HUES64 (cell line): ENCODE data around the gene PCCA.
"Not testable (repeated sequence)": the region's sequence is repeated elsewhere in the genome, so short reads cannot be mapped to it uniquely, and the experiment has no call there.

Experiments
- H3K27ac ChIP-seq: 2 replicates; pipeline ENCODE4 v1.7.0; 2013; ENCODE audit warnings: low read depth, low read length, inconsistent platforms
- H3K27me3 ChIP-seq: 2 replicates; pipeline ENCODE4 v1.6.1; 2013; ENCODE audit warnings: mild to moderate bottlenecking, low read length; ENCODE audit not compliant: insufficient read depth
- H3K36me3 ChIP-seq: 2 replicates; pipeline ENCODE4 v1.6.1; 2013; ENCODE audit warnings: mild to moderate bottlenecking, low read length; ENCODE audit not compliant: insufficient read depth
- H3K4me1 ChIP-seq: 2 replicates; pipeline ENCODE4 v1.6.1; 2013; ENCODE audit warnings: mild to moderate bottlenecking, low read length, moderate library complexity; ENCODE audit not compliant: insufficient read depth
- H3K4me3 ChIP-seq: 2 replicates; pipeline ENCODE4 v1.5.1; 2013; ENCODE audit warnings: mild to moderate bottlenecking, low read length, moderate library complexity
- H3K9ac ChIP-seq: 2 replicates; pipeline ENCODE4 v1.6.1; 2013; ENCODE audit warnings: mild to moderate bottlenecking, low read depth, low read length
- H3K9me3 ChIP-seq: 2 replicates; pipeline ENCODE4 v1.6.1; 2013; ENCODE audit warnings: low read depth, low read length; ENCODE audit not compliant: insufficient read depth
- WGBS: fragments of 150-250, 120-280 bp; methylation state at CpG from one replicate; pipeline ENCODE4 v1.1.7; 2013; ENCODE audit warnings: missing lambda C conversion rate; 5-methylcytosine and 5-hydroxymethylcytosine counted together

PCCA gene

GRCh38 chr13:100163375-100163774 is 74.5 kb downstream of the PCCA start:
- H3K9me3 ChIP-seq = no peaks in the 10 kb centered on the region
- H3K9ac ChIP-seq = no peak overlapping the region
- no peak overlapping the region for H3K27ac ChIP-seq
- H3K4me1 ChIP-seq = peaks cover 10% of the 10 kb centered on the region
- WGBS = 100% methylated on average over 1 of the region's 1 CpG
- H3K36me3 ChIP-seq = peaks cover 3% of the 10 kb centered on the region; the same call in 1 of the 2 replicates
- no peaks in the 10 kb centered on the region for H3K27me3 ChIP-seq
- no peak overlapping the region for H3K4me3 ChIP-seq

DNA sequence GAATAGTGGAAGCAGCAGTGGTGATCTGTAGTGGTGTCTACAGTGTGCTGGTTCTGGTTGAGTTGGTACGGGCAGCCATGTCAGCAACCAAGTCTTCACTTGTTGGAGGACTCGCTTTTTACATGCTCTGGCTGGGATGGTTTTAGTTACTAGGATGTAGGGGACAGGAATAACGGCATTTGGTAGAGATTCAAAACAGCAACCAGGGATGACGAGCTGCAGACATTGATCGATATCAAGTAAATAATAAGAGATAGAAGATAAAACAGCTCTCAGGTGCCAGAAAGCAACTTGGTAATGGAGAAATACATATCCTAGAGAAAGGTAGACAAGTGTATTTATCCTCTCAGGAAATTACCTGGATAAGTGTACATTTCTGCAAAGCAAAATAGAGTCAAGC is 84.3 kb downstream of the PCCA start:
- no peaks in the 10 kb centered on the region; the same call in 1 of the 2 replicates for H3K36me3 ChIP-seq
- H3K4me1 ChIP-seq = peaks cover 40% of the 10 kb centered on the region
- H3K9me3 ChIP-seq = peaks cover 2% of the 10 kb centered on the region; the same call in 1 of the 2 replicates
- H3K27ac ChIP-seq = no peak overlapping the region
- H3K4me3 ChIP-seq = no peak overlapping the region
- no peaks in the 10 kb centered on the region for H3K27me3 ChIP-seq
- WGBS = 82% methylated on average over 5 of the region's 5 CpGs
- H3K9ac ChIP-seq = no peak overlapping the region

GRCh38 chr13:100174455-100174854 is 85.6 kb downstream of the PCCA start:
- not testable (repeated sequence) for H3K36me3 ChIP-seq, H3K9ac ChIP-seq
- WGBS = 98% methylated on average over 4 of the region's 4 CpGs

DNA sequence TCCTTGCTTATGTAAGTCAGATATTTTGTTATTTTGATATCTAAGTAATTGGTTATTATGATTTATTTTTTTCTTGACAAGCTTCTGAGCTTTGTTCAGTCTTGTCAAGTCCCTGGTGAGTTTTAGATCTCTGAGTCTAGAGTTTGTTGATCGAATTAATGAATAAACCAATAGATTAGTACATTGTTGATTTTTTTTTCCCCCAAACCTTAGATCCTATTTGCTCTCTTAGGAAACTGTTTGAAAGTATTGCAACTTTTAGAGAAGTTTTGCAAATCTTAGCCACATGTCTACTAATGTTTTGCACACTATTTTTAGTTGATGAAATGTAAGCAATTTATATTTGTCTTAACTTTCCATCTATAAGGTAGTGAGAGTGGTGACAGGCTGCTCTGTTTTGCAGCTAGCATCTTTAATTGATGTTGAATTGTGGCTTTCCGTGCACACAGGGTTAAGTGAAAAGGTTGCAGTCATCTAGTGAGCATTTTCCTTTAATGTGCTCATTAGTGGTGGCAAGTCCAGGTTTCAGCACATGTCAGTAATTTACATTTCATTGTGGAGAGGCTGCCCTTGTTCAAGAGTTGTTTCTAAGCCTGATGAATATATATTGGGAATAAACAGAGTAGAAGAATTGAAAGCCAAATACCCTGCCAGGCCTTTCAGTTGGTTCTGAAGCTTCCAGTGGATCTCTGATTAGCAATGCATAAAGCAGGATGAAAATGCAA is 86.3 kb downstream of the PCCA start:
- Histone ChIP-seq H3K27ac (peak overlapping the region; percentile 65; the same call in 1 of the 2 replicates), H3K27me3 (no peaks in the 10 kb centered on the region), H3K9ac (peak overlapping the region; percentile 14; the same call in 1 of the 2 replicates), H3K36me3 (no peaks in the 10 kb centered on the region; the same call in 1 of the 2 replicates), H3K4me3 (no peak overlapping the region), H3K9me3 (peaks cover 2% of the 10 kb centered on the region; the same call in 1 of the 2 replicates), H3K4me1 (peaks cover 46% of the 10 kb centered on the region)
- 42% methylated on average over 2 of the region's 2 CpGs for WGBS

More at GRCh38 chr13:100174455-100174854, 85.6 kb downstream of the PCCA start:
- H3K4me1 ChIP-seq = peaks cover 44% of the 10 kb centered on the region
- H3K27ac ChIP-seq, H3K27me3 ChIP-seq, H3K9me3 ChIP-seq, H3K4me3 ChIP-seq: not testable (repeated sequence)

GRCh38 chr13:100175803-100176182 is 86.9 kb downstream of the PCCA start:
- no peaks in the 10 kb centered on the region for H3K27me3 ChIP-seq
- peaks cover 2% of the 10 kb centered on the region; the same call in 1 of the 2 replicates for H3K9me3 ChIP-seq
- H3K4me3 ChIP-seq = no peak overlapping the region
- H3K27ac ChIP-seq = peak overlapping the region; percentile 65
- H3K4me1 ChIP-seq = peaks cover 46% of the 10 kb centered on the region
- peak overlapping the region; percentile 14; the same call in 1 of the 2 replicates for H3K9ac ChIP-seq
- WGBS = 30% methylated on average over 5 of the region's 5 CpGs
- no peaks in the 10 kb centered on the region; the same call in 1 of the 2 replicates for H3K36me3 ChIP-seq

- no peaks in the 10 kb centered on the region; the same call in 1 of the 2 replicates for H3K36me3 ChIP-seq
- H3K4me1 ChIP-seq = peaks cover 46% of the 10 kb centered on the region
- H3K27me3 ChIP-seq = no peaks in the 10 kb centered on the region
- WGBS = 62% methylated on average over 2 of the region's 2 CpGs
- no peak overlapping the region for H3K9ac ChIP-seq
- peaks cover 2% of the 10 kb centered on the region; the same call in 1 of the 2 replicates for H3K9me3 ChIP-seq
- H3K4me3 ChIP-seq = no peak overlapping the region
- peak overlapping the region; percentile 2; the same call in 1 of the 2 replicates for H3K27ac ChIP-seq
These were observed 88.0 kb downstream of the PCCA start for GRCh38 chr13:100176801-100177400.

GRCh38 chr13:100178309-100178708 is 89.4 kb downstream of the PCCA start:
- Histone ChIP-seq H3K36me3 (no peaks in the 10 kb centered on the region; the same call in 1 of the 2 replicates), H3K4me1 (peaks cover 54% of the 10 kb centered on the region), H3K9me3 (peaks cover 2% of the 10 kb centered on the region; the same call in 1 of the 2 replicates), H3K4me3 (no peak overlapping the region), H3K27ac (no peak overlapping the region), H3K9ac (no peak overlapping the region), H3K27me3 (no peaks in the 10 kb centered on the region)
- WGBS = 100% methylated on average over 2 of the region's 2 CpGs

GRCh38 chr13:100179276-100179675 is 90.4 kb downstream of the PCCA start:
- WGBS = 96% methylated on average over 3 of the region's 3 CpGs
- no peaks in the 10 kb centered on the region for H3K36me3 ChIP-seq
- no peak overlapping the region for H3K4me3 ChIP-seq
- H3K27ac ChIP-seq = no peak overlapping the region
- H3K4me1 ChIP-seq = peaks cover 54% of the 10 kb centered on the region
- no peaks in the 10 kb centered on the region for H3K9me3 ChIP-seq
- H3K9ac ChIP-seq = no peak overlapping the region
- H3K27me3 ChIP-seq = no peaks in the 10 kb centered on the region

DNA sequence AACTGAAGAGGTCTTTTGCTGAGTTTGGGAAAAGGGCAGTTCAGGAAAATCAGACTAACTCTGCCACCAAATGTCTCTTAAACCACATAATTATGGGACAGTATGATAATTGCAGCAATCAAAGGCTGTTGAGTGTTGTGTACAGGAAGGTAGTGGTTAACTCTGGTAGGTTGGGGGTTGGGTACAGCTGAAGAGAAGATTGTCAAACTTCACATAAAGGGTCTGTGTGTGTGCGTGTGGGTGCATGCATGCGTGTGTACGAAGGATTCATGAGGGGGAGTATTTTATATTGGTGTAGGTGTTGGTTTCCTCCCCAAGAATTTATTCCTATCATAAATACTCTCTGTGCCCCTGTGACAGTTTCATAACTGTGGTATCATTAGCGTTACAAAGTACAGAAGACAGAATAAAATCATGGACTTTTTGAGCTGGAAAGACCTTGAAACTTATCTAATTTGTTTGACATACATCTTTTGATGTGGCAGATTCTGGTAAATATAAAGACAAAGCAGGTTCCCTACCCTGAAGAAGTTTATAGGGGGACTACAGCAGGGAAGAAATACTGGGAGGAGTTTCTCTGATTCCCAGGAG is 94.1 kb downstream of the PCCA start:
- peaks cover 21% of the 10 kb centered on the region for H3K4me1 ChIP-seq
- H3K36me3 ChIP-seq = no peaks in the 10 kb centered on the region
- no peak overlapping the region for H3K4me3 ChIP-seq
- no peak overlapping the region for H3K9ac ChIP-seq
- no peak overlapping the region for H3K27ac ChIP-seq
- H3K9me3 ChIP-seq = no peaks in the 10 kb centered on the region
- H3K27me3 ChIP-seq = no peaks in the 10 kb centered on the region
- 90% methylated on average over 4 of the region's 4 CpGs for WGBS

- Histone ChIP-seq H3K4me1 (peaks cover 14% of the 10 kb centered on the region), H3K9ac (no peak overlapping the region), H3K36me3 (no peaks in the 10 kb centered on the region), H3K4me3 (no peak overlapping the region), H3K9me3 (no peaks in the 10 kb centered on the region), H3K27ac (no peak overlapping the region), H3K27me3 (no peaks in the 10 kb centered on the region)
- 76% methylated on average over 3 of the region's 3 CpGs for WGBS
These were observed 95.2 kb downstream of the PCCA start for GRCh38 chr13:100184095-100184494.

DNA sequence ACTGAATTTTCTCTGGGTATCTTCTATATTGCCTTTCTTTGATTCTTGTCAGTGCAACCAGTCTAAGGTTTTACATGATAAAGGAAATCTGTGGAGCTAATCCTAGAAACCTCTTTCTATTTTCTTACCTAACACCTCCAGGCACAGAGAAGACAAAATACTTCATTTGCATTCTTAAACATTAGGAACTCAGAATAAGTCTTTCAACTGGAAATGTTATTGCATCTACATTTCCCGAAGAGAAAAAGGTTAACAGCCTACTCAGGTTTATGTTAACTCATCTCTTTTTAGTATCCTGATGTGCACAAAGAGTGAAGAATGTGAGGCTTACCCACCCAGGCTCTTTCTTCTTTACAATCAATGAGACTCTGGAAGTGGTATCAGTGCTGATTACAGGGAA is 106.7 kb downstream of the PCCA start:
- peak overlapping the region; percentile 90 for H3K27ac ChIP-seq
- peak overlapping the region; percentile 25; the same call in 1 of the 2 replicates for H3K9ac ChIP-seq
- no peaks in the 10 kb centered on the region for H3K27me3 ChIP-seq
- H3K4me1 ChIP-seq = peaks cover 34% of the 10 kb centered on the region
- H3K4me3 ChIP-seq = peak overlapping the region; percentile 23; the same call in 1 of the 2 replicates
- H3K9me3 ChIP-seq = no peaks in the 10 kb centered on the region
- H3K36me3 ChIP-seq = no peaks in the 10 kb centered on the region
- 0% methylated on average over 1 of the region's 1 CpG for WGBS
